IMR-90 (cell line): ENCODE results near the gene SARS1. TPM values are rescaled to one million over a fixed set of nuclear protein-coding genes. Genes with fewer than 3 reads are reported as not detected.
A peak's percentile ranks its signal among the peaks of the same experiment; 100 is the strongest.

Source experiments
- ATAC-seq: fragments of 200-7000 bp; cut with Tn5 transposase; 2 replicates; pipeline ENCODE4 v1.9.1; 2020; ENCODE audit warnings: low read depth, mild to moderate bottlenecking, moderate library complexity
- BruUV-seq: library from RNA; stranded (reverse); fragments of 400-500 nt; replicated peaks from 2 replicates; lab custom pipeline; 2021; lab: Mats Ljungman, UMichigan
- CTCF ChIA-PET: fragments of 300-600 bp; formaldehyde crosslinking; extraction: SDS; loops from one replicate; lab custom pipeline; 2021; ENCODE audit warnings: antibody characterized with exemption; lab: Yijun Ruan, JAX
- POLR2A ChIA-PET: fragments of 300-600 bp; sonication (Branson Sonifier 250); formaldehyde crosslinking; loops from one replicate; lab custom pipeline; 2022; ENCODE audit warnings: antibody characterized with exemption; ENCODE audit not compliant: unreplicated experiment; lab: Charles Lee
- DNase-seq: peaks from one replicate; pipeline ENCODE4 v3.0.0; 2013
- H2AFZ ChIP-seq: replicated peaks from 2 replicates; pipeline ENCODE3; 2013; ENCODE audit warnings: low read length, mild to moderate bottlenecking; ENCODE audit not compliant: poor library complexity
- H2AK5ac ChIP-seq: 2 replicates; pipeline ENCODE4 v1.6.1; 2013; ENCODE audit warnings: low read depth, low read length, inconsistent platforms
- H2AK9ac ChIP-seq: replicated peaks from 2 replicates; pipeline ENCODE3; 2013; ENCODE audit warnings: mild to moderate bottlenecking, low read depth, low read length, moderate library complexity; ENCODE audit not compliant: poor library complexity
- H2BK120ac ChIP-seq: 2 replicates; pipeline ENCODE4 v1.6.1; 2013; ENCODE audit warnings: low read depth, low read length, inconsistent platforms
- H2BK15ac ChIP-seq: 3 replicates; pipeline ENCODE4 v1.6.1; 2013; ENCODE audit warnings: low read depth, low read length, inconsistent platforms
- H2BK20ac ChIP-seq: 2 replicates; pipeline ENCODE4 v1.6.1; 2013; ENCODE audit warnings: low read depth, mild to moderate bottlenecking, inconsistent platforms, low read length, moderate library complexity
- H2BK5ac ChIP-seq: 2 replicates; pipeline ENCODE4 v1.6.1; 2013; ENCODE audit warnings: mild to moderate bottlenecking, low read depth, low read length, inconsistent platforms; ENCODE audit not compliant: poor library complexity, severe bottlenecking
- H3K14ac ChIP-seq: replicated peaks from 2 replicates; pipeline ENCODE4 v1.6.1; 2013; ENCODE audit warnings: low read depth, low read length, inconsistent platforms
- H3K18ac ChIP-seq: 2 replicates; pipeline ENCODE4 v1.6.1; 2013; ENCODE audit warnings: low read depth, low read length, control low read depth
- H3K23ac ChIP-seq: 2 replicates; pipeline ENCODE4 v1.6.1; 2013; ENCODE audit warnings: low read depth, low read length, inconsistent platforms
- H3K27ac ChIP-seq: 2 replicates; pipeline ENCODE4 v1.5.1; 2013; ENCODE audit warnings: mild to moderate bottlenecking, control low read depth, low read length; ENCODE audit not compliant: insufficient read depth
- H3K27me3 ChIP-seq: 2 replicates; pipeline ENCODE4 v1.6.1; 2013; ENCODE audit warnings: low read length; ENCODE audit not compliant: control insufficient read depth, insufficient read depth
- H3K36me3 ChIP-seq: 2 replicates; pipeline ENCODE4 v1.6.1; 2013; ENCODE audit warnings: low read length, mixed read lengths; ENCODE audit not compliant: control insufficient read depth, insufficient read depth
- H3K4ac ChIP-seq: 2 replicates; pipeline ENCODE4 v1.6.1; 2013; ENCODE audit warnings: low read depth, low read length, inconsistent platforms
- H3K4me1 ChIP-seq: 2 replicates; pipeline ENCODE4 v1.6.1; 2013; ENCODE audit warnings: low read length, mixed read lengths; ENCODE audit not compliant: control insufficient read depth, insufficient read depth
- H3K4me2 ChIP-seq: 2 replicates; pipeline ENCODE4 v1.6.1; 2013; ENCODE audit warnings: low read depth, mild to moderate bottlenecking, control low read depth, low read length, moderate library complexity
- H3K4me3 ChIP-seq: 2 replicates; pipeline ENCODE4 v1.5.1; 2013; ENCODE audit warnings: low read depth, mild to moderate bottlenecking, control low read depth, low read length, moderate library complexity; ENCODE audit not compliant: insufficient read depth
- H3K56ac ChIP-seq: 2 replicates; pipeline ENCODE4 v1.6.1; 2013; ENCODE audit warnings: low read length, inconsistent platforms; ENCODE audit not compliant: insufficient read depth; ENCODE audit errors: extremely low read depth
- H3K79me1 ChIP-seq, 2 experiments: 2 replicates each; pipeline ENCODE4 v1.6.1; 2013; ENCODE audit warnings: low read length in 2 of 2, inconsistent platforms in 1 of 2, low read depth in 1 of 2
- H3K9ac ChIP-seq: 2 replicates; pipeline ENCODE4 v1.6.1; 2013; ENCODE audit warnings: low read depth, low read length, control low read depth
- H3K9me1 ChIP-seq: 2 replicates; pipeline ENCODE4 v1.6.1; 2013; ENCODE audit warnings: low read length, inconsistent platforms; ENCODE audit not compliant: insufficient read depth
- H3K9me3 ChIP-seq: 2 replicates; pipeline ENCODE4 v1.6.1; 2013; ENCODE audit warnings: low read length; ENCODE audit not compliant: control insufficient read depth, insufficient read depth
- H4K20me1 ChIP-seq: 2 replicates; pipeline ENCODE4 v1.6.1; 2013; ENCODE audit warnings: low read length, inconsistent platforms; ENCODE audit not compliant: insufficient read depth
- H4K5ac ChIP-seq: 2 replicates; pipeline ENCODE4 v1.6.1; 2013; ENCODE audit warnings: mild to moderate bottlenecking, low read depth, low read length, control low read depth
- H4K8ac ChIP-seq, 2 experiments: 2 replicates each; pipeline ENCODE4 v1.6.1; 2013; ENCODE audit warnings: low read depth in 2 of 2, low read length in 2 of 2, control low read depth in 1 of 2, inconsistent platforms in 1 of 2
- H4K91ac ChIP-seq: 2 replicates; pipeline ENCODE4 v1.6.1; 2013; ENCODE audit warnings: low read depth, low read length, inconsistent platforms; ENCODE audit not compliant: insufficient read depth
- CHD1 ChIP-seq: IDR thresholded peaks from 2 replicates; pipeline ENCODE4 v1.6.1; 2012; ENCODE audit warnings: low read depth, low read length, improper control_type of control experiment
- RAD21 ChIP-seq: IDR thresholded peaks from 2 replicates; pipeline ENCODE4 v1.6.1; 2012; ENCODE audit warnings: low read length, improper control_type of control experiment
- RFX5 ChIP-seq: IDR thresholded peaks from 2 replicates; pipeline ENCODE4 v1.8.0; 2012; ENCODE audit warnings: low read depth, mild to moderate bottlenecking, low read length, moderate library complexity
- SMC3 ChIP-seq: fragments of 150-350 bp; IDR thresholded peaks from 2 replicates; pipeline ENCODE4 v1.6.1; 2016; ENCODE audit warnings: low read depth, mild to moderate bottlenecking, antibody characterized with exemption, low read length, moderate library complexity
- WGBS, 2 experiments: methylation state at CpG; one replicate each; pipeline versions ENCODE4 v1.1.5 to v1.1.7; 2013; ENCODE audit warnings: missing lambda C conversion rate in 2 of 2; ENCODE audit not compliant: insufficient read length in 1 of 2; ENCODE audit errors: extremely low coverage in 2 of 2; 5-methylcytosine and 5-hydroxymethylcytosine counted together
- dilution Hi-C: fragments of 300-500 bp; cut with HindIII; formaldehyde crosslinking; loops from one replicate; pipeline ENCODE4 v1.14.3; 2018; ENCODE audit warnings: low sequenced_read_pairs; ENCODE audit not compliant: unreplicated experiment
- in situ Hi-C: fragments of 300-500 bp; cut with MboI; formaldehyde crosslinking; loops from 3 replicates; pipeline ENCODE4 v1.14.3; 2019; ENCODE audit warnings: low sequenced_read_pairs, inconsistent platforms, mixed read lengths
- intact Hi-C: fragments of 100-400 bp; cut with micrococcal nuclease; formaldehyde crosslinking; loops from 2 replicates; pipeline ENCODE4 v1.10.0; 2022
- polyA plus RNA-seq, 3 experiments: library from polyadenylated mRNA; depleted of rRNA; stranded (reverse); fragments of >200 nt; gene quantifications; 2 replicates each; pipeline ENCODE4 v1.2.3, GENCODE V29; 2012; ENCODE audit warnings: low replicate concordance in 1 of 3
- total RNA-seq: library from RNA; depleted of rRNA; stranded (reverse); fragments of >200 nt; gene quantifications from 2 replicates; pipeline ENCODE4 v1.2.3, GENCODE V29; 2012
- TF ChIP-seq, protein P1 (sequence below): conservative IDR thresholded peaks from 2 replicates; pipeline ENCODE4 v1.5.1; 2012; ENCODE audit warnings: mild to moderate bottlenecking, low read depth, low read length, improper control_type of control experiment

Gene SARS1
- total and polyA plus RNA-seq, 2 of the 4 experiments (the other 2 are of a cell fraction) = 231 to 348 TPM

DNA sequence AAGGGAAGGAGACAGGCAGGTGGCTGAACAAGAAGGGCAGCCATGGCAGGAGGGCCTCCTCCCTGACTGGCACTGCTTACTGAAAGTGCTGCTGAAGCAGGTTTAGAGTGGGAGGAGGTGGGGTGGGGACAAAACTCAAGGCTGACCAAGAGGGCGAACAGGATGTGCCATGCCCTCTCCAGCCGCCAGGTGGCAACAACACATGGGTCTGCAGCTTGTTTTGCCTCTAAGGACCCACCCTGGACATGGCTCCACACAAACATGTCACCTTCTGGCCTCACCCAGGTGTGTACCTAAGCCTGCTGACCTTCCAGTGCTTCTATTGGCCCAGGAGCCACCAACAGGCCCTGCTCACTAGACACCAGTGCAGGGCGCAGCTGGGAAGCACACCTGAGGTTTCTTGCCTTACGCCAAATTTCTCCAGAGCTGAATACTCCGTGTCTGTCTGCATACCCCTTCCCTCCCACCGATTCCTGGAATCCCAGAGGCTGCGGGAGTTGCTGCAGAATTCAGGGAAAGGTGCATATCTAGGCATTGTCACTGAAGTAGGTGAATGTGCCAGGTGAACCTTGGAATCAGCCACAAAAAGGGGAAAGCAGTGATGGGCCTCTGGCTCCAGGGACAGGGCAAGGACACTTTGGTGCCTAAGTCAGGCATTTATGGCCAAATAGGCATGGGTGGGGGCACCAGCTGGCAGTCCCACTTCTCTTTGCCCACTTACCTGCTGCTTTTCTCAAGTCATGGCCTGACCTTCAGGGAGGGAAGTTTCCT is 63.9 kb downstream of the SARS1 start:
- H3K4me1 ChIP-seq = peaks cover 16% of the 10 kb centered on the region
- H2AFZ ChIP-seq = peak overlapping the region; percentile 84
- BruUV-seq = no TSS peak
- H4K5ac ChIP-seq = 0 out of 2 replicates have a peak overlapping the region, but pooled peaks have one; percentile 51
- H3K18ac ChIP-seq = no peak overlapping the region
- H3K36me3 ChIP-seq = peaks cover 6% of the 10 kb centered on the region
- peak overlapping the region; percentile 89 for H2BK20ac ChIP-seq
- no peak overlapping the region for H3K23ac ChIP-seq
- no peak overlapping the region for H3K56ac ChIP-seq
- dilution Hi-C loops = no loop called here
- H3K9ac ChIP-seq = no peak overlapping the region
- DNase-seq (peak; percentile 64), ATAC-seq (peak; percentile 62)
- H3K14ac ChIP-seq = peak overlapping the region; percentile 71; the same call in 1 of the 2 replicates
- no CpG with 5 or more reads among the region's 7 CpGs for WGBS, 2 experiments
- H2BK5ac ChIP-seq = peak overlapping the region; percentile 86
- H4K20me1 ChIP-seq = no peaks in the 10 kb centered on the region
- H4K91ac ChIP-seq = peak overlapping the region; percentile 81
- peaks cover 15 to 49% of the 10 kb centered on the region in 2 experiments for H3K79me1 ChIP-seq
- CTCF ChIA-PET = interaction anchor here (0.6 to 1.5 kb wide), 6 partner anchors 14 to 124 kb away, joined by 3 to 4 read pairs (median 3); partner anchors contain the start of gene SORT1
- no peak overlapping the region for H3K4me2 ChIP-seq
- in situ Hi-C loops = loop anchor here (5.0 kb wide), 1 partner anchor 120 kb away; the partner anchor contains the start of gene SORT1
- H3K27me3 ChIP-seq = no peaks in the 10 kb centered on the region
- POLR2A ChIA-PET = interaction anchor here (0.5 to 0.7 kb wide), 2 partner anchors 76 to 275 kb away, joined by 3 read pairs; no protein-coding TSS in a partner anchor
- H3K9me1 ChIP-seq = peaks cover 9% of the 10 kb centered on the region; the same call in 1 of the 2 replicates
- peak overlapping the region; percentile 94 for H2AK5ac ChIP-seq
- peak; percentile 75 for TF ChIP-seq RAD21
- no peak for TF ChIP-seq RFX5
- TF ChIP-seq CHD1 = no peak
- TF ChIP-seq, protein P1, sequence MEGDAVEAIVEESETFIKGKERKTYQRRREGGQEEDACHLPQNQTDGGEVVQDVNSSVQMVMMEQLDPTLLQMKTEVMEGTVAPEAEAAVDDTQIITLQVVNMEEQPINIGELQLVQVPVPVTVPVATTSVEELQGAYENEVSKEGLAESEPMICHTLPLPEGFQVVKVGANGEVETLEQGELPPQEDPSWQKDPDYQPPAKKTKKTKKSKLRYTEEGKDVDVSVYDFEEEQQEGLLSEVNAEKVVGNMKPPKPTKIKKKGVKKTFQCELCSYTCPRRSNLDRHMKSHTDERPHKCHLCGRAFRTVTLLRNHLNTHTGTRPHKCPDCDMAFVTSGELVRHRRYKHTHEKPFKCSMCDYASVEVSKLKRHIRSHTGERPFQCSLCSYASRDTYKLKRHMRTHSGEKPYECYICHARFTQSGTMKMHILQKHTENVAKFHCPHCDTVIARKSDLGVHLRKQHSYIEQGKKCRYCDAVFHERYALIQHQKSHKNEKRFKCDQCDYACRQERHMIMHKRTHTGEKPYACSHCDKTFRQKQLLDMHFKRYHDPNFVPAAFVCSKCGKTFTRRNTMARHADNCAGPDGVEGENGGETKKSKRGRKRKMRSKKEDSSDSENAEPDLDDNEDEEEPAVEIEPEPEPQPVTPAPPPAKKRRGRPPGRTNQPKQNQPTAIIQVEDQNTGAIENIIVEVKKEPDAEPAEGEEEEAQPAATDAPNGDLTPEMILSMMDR = peak; percentile 72
- TF ChIP-seq SMC3 = peak; percentile 80
- no peaks in the 10 kb centered on the region for H3K9me3 ChIP-seq
- H2BK15ac ChIP-seq = peak overlapping the region; percentile 69; the same call in 2 of the 3 replicates
- intact Hi-C loops = loop anchor here (2.0 kb wide), 1 partner anchor 255 kb away; no protein-coding TSS in a partner anchor
- H3K4ac ChIP-seq = peak overlapping the region; percentile 84
- no peak overlapping the region for H3K27ac ChIP-seq
- peak overlapping the region in 1 of 2 experiments; percentile 79; a peak in 2 of 4 replicates for H4K8ac ChIP-seq
- H3K4me3 ChIP-seq = no peak overlapping the region
- peak overlapping the region; percentile 85 for H2AK9ac ChIP-seq
- H2BK120ac ChIP-seq = peak overlapping the region; percentile 86; the same call in 1 of the 2 replicates
